ENCODE data around the gene GIMAP8.

The GIMAP8 gene

GRCh38 chr7:150450491-150451001 lies at the start of gene GIMAP8:
Gene GIMAP8, plus strand, starts transcription at chr7:150450630. Its CDS starts 16,069 bp downstream, at chr7:150466699.
- peak; percentile 60 for DNase-seq

DNA sequence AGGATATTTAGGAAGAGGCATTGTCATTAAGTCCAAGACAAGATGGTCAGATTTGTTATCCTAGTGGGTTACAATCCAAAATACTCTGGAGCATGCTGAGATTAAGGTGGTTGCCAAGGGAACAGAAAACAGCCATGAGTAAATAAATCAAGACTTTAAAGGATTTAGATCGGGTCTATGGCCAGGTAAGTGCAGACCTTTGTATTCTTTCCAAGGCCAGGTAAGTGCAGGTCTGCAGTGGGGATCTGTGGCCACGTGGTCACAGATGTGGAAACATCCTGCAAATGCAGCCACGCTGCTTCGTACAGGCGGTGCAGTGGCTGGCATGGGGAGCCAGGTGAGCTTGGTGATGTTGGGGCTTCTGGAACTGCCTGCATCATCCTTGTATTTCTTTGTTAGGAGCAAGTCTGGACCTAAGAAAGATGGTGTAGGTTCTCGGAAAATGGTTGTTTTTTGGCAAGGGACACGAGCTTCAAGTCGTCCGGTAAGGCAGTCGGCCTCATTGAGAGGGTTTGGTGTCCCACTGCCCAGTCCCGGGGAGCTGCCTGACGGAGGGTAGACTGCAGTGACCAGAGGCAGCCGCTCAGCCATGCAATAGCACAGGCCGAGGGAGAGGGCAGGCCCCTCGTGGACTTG lies 49.5 kb upstream of the GIMAP8 start:
- DNase-seq: no peak

DNA sequence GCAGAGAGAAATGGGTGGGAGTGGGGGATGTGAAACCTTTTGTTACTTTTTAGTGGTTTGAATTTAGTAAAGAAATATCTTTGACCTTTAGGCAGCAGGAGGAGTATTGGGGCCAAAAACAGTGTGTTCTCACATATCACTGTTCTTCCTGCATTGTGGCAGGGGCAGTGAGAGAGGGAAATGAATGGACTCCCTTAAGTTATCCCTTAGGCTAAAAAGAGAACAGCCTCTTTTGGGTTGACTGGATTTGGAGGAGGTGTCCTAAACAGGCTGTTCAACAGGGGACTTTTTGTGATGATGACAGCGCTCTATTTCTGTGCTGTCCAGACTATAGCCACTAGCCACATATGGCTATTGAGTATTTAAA lies 49.0 kb upstream of the GIMAP8 start:
- no peak for DNase-seq

- DNase-seq: no peak
Observed at GRCh38 chr7:150401861-150402631, 48.4 kb upstream of the GIMAP8 start.

- no peak for DNase-seq
Observed at GRCh38 chr7:150402671-150403321, 47.6 kb upstream of the GIMAP8 start.

GRCh38 chr7:150403376-150404171 lies 46.9 kb upstream of the GIMAP8 start:
- DNase-seq: no peak

DNA sequence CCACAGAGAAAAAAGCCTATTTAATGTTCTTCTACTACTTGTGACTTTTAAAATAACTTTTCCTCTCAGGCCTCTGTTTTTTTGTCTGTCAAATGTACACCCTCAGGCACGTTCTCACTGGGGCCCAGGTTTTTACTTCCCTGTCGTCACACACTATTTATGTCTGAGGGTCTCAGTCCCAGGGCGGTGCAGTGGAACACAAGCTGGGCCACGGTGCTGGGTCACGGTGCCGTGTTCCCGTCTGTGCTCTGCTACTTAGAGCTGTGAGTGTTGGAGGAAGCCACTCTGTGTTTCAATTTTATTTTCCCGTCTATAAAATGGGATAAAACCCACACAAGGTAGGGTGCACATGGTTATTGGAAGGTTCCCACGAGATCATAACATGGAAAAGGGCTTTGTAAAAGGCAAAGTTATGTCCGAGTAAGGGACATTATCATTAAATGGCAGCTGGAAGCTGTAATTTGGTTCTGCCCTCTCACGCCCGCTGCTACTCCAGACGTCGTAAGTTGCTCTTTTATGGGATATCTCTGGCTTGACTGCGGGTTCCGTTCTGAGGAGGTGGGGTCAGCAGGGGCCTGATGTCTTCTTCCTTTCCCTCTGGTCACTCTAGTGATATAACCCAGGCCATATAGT lies 46.1 kb upstream of the GIMAP8 start:
- no peak for DNase-seq

DNA sequence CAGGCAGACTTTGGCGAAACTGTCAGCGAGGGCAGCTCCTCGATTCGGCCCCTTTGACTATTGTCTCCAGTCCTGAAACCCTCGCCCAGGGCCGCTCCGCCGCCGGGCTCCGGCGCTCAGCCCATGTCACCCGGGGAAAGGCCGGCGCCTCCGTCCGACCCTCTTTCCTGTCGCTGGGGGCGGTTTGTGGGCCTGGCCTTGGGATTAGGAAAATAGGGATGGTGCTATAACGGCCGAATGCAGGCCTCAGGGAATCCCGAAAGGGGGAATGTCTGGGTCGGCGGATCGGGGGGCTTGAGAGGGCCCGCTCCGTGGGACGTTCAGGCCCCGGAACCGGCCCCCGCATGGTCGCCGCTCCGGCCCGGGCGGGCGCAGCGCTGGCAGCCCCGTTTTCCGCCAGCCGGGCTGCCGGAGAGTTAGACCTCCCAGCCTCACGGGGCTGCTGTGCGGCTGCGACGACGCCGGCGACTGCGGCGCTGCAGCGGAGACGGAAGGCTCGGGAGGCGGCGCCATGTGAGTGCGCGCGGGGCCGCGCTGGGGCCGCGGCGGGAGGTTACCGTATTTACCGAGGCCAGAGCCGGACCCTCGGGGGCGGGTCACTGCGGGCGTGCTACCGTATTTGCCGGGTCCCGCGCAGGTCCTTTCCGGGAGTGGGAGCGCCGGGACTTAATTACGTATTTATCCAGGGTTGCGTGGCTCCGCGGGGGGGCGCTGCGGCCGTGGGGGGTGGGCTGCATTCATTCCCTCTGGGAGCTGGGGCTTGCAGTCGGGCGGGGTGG lies 45.4 kb upstream of the GIMAP8 start:
- peak; percentile 72 for DNase-seq

DNA sequence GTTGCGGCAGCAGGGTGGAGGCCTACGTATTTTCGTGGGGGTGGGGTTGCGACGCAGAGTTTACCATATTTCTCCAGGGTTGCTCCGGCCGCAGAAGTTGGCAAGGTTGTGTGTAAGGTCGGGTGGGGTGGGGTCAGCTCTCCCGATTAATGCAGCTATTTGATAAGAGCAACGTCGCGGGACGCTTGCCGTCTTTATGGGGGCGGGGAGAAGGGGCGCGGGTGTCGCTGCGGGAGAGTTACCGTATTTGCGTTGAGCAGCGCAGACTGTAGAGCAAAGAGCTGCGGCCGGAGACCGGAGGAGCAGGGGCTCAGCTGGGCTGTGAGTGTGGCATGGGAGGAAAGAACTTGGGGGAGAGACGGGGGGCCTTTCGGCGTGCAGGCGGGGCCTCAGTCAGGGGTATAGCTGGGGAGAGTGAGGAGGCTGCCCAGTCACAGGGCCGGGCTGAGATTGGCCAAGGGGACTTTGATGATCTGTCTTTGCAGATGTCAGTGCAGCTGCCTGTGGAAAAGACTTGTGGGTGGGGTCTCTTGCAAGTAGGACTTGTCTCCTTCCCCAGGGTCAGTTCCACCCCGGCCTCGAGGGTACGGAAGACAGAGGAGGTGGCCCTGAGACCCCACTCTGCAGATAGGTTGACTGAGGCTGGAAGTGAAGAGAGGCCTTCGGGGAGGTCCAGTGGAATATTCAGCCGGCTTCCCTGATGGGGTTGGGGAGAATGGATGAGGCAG lies 44.7 kb upstream of the GIMAP8 start:
- peak; percentile 20 for DNase-seq

DNA sequence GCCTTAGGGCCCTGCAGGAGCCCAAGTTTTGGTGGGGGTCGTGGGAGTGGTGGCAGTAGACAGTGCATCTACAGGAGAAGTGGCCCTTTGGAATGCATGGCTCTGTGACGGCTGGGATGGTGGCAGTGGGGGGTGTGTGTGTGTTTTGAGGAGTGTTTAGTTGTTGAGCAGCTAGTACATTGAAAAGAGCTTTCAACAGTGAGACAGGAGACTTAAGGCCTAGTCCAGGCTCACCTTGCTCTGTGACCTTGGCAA lies 44.2 kb upstream of the GIMAP8 start:
- no peak for DNase-seq

DNA sequence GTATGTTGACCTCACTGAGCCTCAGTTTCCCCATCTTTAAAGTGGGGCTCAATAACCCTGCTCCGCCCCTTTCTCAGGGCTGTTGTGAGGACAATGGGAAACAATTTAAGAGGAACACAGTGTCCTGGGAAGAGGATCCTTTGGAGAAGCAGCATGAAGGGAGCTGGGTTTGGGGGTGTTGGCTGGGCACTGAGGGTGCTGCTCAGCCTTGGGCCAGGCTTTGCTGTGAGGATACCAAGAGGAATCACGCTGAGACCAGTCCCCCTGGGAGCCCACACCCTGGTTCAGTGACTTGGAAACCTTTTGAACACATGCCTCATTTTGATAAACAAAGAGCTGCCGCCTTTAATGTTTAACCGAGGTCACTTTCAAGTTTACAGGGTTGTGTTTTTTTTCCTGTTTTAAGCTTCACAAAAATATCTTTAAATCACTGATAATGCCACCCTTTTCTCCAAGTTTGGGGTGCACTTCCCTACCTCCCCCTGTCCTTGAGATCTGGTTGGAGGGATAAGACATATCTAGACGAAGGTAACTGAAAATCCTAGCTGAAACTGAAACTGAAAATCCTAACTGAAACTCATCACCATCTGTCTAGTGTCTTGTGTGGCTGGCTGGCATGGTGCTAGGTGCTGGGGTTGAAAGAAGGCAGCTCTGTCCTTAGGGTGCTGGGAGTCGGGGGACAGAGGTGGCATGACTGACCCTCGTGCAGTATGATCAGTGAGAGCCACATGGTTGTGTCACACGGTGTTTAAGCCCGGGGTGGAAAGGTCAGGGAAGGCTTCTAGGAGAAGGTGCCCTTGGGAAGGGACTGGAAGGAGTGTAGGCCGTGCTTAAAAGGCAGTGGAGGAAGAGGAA lies 43.6 kb upstream of the GIMAP8 start:
- no peak for DNase-seq

DNA sequence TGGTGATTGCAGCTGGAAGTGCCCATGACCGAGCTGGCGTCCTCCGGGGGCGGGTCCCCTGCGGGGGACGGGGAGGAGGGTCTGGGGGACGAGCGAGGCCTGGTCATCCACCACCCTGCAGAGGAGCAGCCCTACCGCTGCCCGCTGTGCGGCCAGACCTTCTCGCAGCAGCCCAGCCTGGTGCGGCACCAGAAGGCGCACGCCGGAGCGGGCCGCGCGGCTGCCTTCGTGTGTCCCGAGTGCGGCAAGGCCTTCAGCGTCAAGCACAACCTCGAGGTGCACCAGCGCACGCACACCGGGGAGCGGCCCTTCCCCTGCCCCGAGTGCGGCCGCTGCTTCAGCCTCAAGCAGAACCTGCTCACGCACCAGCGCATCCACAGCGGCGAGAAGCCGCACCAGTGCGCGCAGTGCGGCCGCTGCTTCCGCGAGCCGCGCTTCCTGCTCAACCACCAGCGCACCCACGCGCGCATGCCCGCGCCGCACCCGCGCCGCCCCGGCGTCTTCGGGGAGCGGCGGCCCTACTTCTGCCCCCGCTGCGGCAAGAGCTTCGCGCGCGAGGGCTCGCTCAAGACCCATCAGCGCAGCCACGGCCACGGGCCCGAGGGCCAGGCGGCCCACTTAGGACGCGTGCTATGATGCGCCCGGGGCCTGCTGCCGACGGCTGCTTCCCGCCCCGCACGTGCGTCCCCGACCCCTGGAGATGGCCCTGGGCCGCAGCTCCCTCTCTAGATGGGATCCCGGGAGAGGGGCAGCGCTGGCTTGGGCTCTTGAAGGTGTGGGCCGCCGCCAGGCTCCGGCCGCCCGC lies 42.6 kb upstream of the GIMAP8 start:
- no peak for DNase-seq

- no peak for DNase-seq
Observed at GRCh38 chr7:150408393-150409299, 41.8 kb upstream of the GIMAP8 start.

DNA sequence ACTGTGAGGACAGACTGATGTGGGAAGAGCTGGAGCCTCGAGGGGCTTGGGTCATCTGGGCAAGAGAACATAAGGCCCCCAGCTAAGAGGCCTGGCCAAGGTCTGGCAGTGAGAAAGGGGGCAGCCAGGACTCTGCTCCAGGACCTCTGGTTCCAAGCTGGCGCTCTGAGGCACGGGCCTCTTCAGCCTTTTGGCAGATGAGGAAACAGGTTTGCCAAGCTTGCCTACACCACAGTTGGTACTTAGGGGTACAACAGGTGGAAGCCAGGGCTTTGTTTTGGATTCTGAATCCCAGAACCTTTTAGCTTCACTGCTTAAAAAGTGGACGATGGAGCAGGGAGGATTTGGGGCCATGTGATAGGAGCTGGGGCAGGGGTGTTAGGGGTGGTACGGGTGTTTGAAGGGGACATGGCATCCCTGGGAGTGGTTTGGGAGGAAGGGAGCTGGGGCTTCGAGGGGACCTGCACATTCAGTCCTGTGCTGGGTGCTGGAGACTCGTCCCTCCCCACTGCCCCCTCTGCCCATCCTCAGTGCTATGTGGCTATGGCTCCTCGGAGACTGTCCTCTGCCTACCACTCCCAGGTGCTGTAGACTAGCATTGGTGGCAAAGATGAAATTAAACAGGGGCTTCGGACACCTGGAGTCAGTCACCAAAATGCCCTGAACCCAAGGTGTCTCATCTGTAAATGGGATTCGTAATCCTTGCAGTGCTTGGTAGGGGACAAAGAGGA lies 41.0 kb upstream of the GIMAP8 start:
- DNase-seq: no peak

- no peak for DNase-seq
Observed at GRCh38 chr7:150410131-150410530, 40.3 kb upstream of the GIMAP8 start.

DNA sequence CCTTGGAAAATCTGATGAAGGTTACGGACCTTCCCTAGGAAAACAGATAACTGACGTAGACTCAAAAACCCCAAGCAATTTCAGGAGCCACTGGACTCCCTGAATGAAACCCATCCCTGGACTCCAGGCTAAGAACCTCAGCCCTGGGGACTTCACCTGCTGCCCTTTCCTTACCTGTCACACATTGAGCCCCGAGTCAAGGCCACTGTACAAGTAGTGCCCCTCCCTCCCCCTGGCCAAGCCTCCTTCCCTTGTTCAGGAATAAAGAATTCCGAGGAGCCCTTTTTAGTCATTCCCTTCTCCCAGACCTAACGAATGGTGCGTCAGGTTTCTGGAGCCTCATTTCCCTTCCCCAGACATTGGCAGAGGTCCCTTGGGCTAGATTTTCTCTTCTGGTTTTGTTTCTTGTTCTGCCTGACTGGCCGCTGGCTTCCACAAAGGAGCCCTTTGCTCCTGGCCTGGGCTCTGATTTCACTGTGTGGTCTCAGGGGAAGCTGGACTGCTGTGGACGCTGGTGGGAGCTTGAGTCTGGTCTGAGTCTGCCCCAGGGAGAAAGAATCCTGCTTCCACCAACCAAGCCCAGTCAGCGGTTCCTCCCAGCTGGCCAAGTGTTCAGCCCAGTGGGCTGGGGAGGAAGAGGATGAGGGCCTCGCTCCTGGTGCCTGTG lies 39.6 kb upstream of the GIMAP8 start:
- DNase-seq: no peak

DNA sequence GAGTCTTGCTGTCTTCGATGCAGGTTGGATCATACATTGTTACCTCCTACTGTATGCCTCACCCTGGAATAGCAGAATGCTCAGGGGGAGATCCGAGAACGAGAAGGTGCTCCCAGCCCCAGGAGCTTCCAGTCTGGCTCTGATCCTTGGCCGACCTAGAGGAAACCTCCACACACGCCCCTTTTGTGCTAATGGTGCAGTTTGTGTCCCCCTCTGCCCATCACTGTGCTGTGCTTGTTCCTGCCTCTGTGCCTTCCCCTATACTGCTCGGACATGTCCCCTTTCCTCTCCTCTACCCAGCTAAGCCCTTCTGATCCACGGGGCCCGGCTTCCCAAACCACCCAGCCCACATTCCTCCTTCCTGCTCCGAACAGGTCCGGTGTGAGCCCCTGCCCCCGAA lies 38.8 kb upstream of the GIMAP8 start:
- no peak for DNase-seq
